ENCODE data around the gene NDUFC1. TPM values are rescaled to one million over a fixed set of nuclear protein-coding genes. Genes with fewer than 3 reads are reported as not detected.

NDUFC1 gene
- total and polyA plus RNA-seq, 9 of the 15 experiments (the other 6 are each of a cell fraction or from before 2014, with no cell fraction given), result 58.9 to 378 (median 120) TPM

DNA sequence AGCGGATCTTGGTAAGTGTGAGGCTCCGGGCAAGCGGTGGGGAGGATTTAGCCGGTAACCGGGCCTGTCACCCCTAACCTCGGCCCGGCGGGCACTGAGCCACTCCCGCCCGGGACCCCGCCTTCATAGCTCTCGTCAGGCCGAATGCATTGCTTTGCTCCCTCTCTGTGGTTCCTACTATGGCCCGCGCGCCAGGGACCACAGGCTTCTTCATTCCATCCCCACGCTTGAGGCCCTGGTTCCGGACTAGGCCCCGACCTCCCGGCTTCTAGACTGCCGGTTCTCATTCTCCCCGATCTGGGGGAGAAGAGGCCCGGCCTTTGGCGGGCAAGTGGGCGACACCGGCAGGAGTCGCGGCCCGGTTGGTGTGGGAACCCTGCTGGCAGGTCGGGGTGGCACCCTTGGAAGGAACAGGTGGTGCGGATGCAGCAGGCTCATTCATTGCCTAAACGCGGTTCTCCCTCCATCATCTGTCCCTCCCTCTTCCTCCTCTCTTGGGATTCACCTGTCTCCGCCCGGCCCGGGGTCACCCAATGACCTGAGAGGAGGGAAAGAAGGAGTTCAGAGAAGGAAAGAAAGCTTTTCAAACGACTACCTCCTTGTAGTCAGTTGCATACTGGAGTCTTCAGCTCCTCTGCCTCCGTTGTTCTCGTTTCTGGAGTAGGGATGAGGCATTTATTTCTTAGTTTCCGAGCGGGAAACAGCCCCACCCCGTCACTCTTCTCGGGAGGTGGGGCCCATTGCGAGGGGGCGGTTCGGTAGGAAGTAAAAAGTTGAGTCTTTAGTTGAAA, at the start of gene NDUFC1 (continued):
- no peak for TF ChIP-seq MCM3 (IDR thresholded peaks at IDR 0.05)
- no peak for TF ChIP-seq MCM7 (IDR thresholded peaks at IDR 0.05)
- peak in 1 of 2 experiments; percentile 24; a peak in 2 of 4 replicates for TF ChIP-seq HDAC1 (IDR thresholded peaks at IDR 0.05)
- no peak for TF ChIP-seq ELF2 (CRISPR knock-in tag; IDR thresholded peaks at IDR 0.05)
- TF ChIP-seq ZNF212 (CRISPR knock-in tag; IDR thresholded peaks at IDR 0.05), result no peak
- TF ChIP-seq, protein P1, sequence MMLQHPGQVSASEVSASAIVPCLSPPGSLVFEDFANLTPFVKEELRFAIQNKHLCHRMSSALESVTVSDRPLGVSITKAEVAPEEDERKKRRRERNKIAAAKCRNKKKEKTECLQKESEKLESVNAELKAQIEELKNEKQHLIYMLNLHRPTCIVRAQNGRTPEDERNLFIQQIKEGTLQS (IDR thresholded peaks at IDR 0.05), result no peak
- TF ChIP-seq, protein P1 (CRISPR knock-in tag; conservative IDR thresholded peaks at IDR 0.05), result no peak
- TF ChIP-seq NFE2L1 (tag; IDR thresholded peaks at IDR 0.05; ENCODE audit: borderline replicate concordance, low read depth), result no peak
- TF ChIP-seq ZFP1 (CRISPR knock-in tag; IDR thresholded peaks at IDR 0.05), result no peak
- no peak for TF ChIP-seq MYC (IDR thresholded peaks at IDR 0.05; ENCODE audit: low read depth, low read length)
- TF ChIP-seq MYC (CRISPR knock-in tag; IDR thresholded peaks at IDR 0.05; ENCODE audit: borderline replicate concordance, low read depth), result no peak
- TF ChIP-seq, protein P2, sequence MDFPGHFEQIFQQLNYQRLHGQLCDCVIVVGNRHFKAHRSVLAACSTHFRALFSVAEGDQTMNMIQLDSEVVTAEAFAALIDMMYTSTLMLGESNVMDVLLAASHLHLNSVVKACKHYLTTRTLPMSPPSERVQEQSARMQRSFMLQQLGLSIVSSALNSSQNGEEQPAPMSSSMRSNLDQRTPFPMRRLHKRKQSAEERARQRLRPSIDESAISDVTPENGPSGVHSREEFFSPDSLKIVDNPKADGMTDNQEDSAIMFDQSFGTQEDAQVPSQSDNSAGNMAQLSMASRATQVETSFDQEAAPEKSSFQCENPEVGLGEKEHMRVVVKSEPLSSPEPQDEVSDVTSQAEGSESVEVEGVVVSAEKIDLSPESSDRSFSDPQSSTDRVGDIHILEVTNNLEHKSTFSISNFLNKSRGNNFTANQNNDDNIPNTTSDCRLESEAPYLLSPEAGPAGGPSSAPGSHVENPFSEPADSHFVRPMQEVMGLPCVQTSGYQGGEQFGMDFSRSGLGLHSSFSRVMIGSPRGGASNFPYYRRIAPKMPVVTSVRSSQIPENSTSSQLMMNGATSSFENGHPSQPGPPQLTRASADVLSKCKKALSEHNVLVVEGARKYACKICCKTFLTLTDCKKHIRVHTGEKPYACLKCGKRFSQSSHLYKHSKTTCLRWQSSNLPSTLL (IDR thresholded peaks at IDR 0.05), result no peak
- TF ChIP-seq, protein P3, sequence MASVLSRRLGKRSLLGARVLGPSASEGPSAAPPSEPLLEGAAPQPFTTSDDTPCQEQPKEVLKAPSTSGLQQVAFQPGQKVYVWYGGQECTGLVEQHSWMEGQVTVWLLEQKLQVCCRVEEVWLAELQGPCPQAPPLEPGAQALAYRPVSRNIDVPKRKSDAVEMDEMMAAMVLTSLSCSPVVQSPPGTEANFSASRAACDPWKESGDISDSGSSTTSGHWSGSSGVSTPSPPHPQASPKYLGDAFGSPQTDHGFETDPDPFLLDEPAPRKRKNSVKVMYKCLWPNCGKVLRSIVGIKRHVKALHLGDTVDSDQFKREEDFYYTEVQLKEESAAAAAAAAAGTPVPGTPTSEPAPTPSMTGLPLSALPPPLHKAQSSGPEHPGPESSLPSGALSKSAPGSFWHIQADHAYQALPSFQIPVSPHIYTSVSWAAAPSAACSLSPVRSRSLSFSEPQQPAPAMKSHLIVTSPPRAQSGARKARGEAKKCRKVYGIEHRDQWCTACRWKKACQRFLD (CRISPR knock-in tag; IDR thresholded peaks at IDR 0.05), result peak; percentile 40; the same call in 1 of the 2 replicates
- peak; percentile 73 for TF ChIP-seq RBFOX2 (IDR thresholded peaks at IDR 0.05; ENCODE audit: low read depth, low read length)
- no peak for TF ChIP-seq TAF1 (IDR thresholded peaks at IDR 0.05; ENCODE audit: control insufficient read depth, extremely low read depth, insufficient read depth, low read length, severe bottlenecking)
- no peak for TF ChIP-seq FUS (optimal IDR thresholded peaks at IDR 0.05; ENCODE audit: low read depth, low read length)
- TF ChIP-seq, protein P4, sequence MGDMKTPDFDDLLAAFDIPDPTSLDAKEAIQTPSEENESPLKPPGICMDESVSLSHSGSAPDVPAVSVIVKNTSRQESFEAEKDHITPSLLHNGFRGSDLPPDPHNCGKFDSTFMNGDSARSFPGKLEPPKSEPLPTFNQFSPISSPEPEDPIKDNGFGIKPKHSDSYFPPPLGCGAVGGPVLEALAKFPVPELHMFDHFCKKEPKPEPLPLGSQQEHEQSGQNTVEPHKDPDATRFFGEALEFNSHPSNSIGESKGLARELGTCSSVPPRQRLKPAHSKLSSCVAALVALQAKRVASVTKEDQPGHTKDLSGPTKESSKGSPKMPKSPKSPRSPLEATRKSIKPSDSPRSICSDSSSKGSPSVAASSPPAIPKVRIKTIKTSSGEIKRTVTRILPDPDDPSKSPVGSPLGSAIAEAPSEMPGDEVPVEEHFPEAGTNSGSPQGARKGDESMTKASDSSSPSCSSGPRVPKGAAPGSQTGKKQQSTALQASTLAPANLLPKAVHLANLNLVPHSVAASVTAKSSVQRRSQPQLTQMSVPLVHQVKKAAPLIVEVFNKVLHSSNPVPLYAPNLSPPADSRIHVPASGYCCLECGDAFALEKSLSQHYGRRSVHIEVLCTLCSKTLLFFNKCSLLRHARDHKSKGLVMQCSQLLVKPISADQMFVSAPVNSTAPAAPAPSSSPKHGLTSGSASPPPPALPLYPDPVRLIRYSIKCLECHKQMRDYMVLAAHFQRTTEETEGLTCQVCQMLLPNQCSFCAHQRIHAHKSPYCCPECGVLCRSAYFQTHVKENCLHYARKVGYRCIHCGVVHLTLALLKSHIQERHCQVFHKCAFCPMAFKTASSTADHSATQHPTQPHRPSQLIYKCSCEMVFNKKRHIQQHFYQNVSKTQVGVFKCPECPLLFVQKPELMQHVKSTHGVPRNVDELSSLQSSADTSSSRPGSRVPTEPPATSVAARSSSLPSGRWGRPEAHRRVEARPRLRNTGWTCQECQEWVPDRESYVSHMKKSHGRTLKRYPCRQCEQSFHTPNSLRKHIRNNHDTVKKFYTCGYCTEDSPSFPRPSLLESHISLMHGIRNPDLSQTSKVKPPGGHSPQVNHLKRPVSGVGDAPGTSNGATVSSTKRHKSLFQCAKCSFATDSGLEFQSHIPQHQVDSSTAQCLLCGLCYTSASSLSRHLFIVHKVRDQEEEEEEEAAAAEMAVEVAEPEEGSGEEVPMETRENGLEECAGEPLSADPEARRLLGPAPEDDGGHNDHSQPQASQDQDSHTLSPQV (IDR thresholded peaks at IDR 0.05), result no peak
- TF ChIP-seq TCF7 (IDR thresholded peaks at IDR 0.05; ENCODE audit: borderline replicate concordance), result no peak
- no peak for TF ChIP-seq NFYB (IDR thresholded peaks at IDR 0.05; ENCODE audit: extremely low read depth, insufficient read length)
- TF ChIP-seq ZNF436 (CRISPR knock-in tag; IDR thresholded peaks at IDR 0.05), result no peak

Measured in K562 (cell line).